H9 (cell line): ENCODE results near the gene ELFN1. TPM values are rescaled to one million over a fixed set of nuclear protein-coding genes. Genes with fewer than 3 reads are reported as not detected.

Experiments
- DNase-seq: peaks from one replicate; pipeline ENCODE4 v3.0.0-alpha.2; 2017
- H2AFZ ChIP-seq: one replicate; pipeline ENCODE4 v1.6.1; 2013; ENCODE audit warnings: mild to moderate bottlenecking, low read length, control low read depth, moderate library complexity
- H2AK5ac ChIP-seq: 2 replicates; pipeline ENCODE4 v1.6.1; 2013; ENCODE audit warnings: low read length, control low read depth, mixed read lengths; ENCODE audit not compliant: insufficient read length
- H2BK120ac ChIP-seq: one replicate; pipeline ENCODE4 v1.6.1; 2013; ENCODE audit warnings: low read depth, mild to moderate bottlenecking, low read length, control low read depth, inconsistent platforms; ENCODE audit not compliant: poor library complexity, severe bottlenecking
- H2BK12ac ChIP-seq: 2 replicates; pipeline ENCODE4 v1.6.1; 2013; ENCODE audit warnings: low read length, control low read depth, mixed read lengths, low read depth; ENCODE audit not compliant: insufficient read length
- H2BK15ac ChIP-seq: 2 replicates; pipeline ENCODE4 v1.6.1; 2013; ENCODE audit warnings: low read depth, low read length, control low read depth
- H2BK20ac ChIP-seq: one replicate; pipeline ENCODE4 v1.6.1; 2013; ENCODE audit warnings: low read depth, mild to moderate bottlenecking, low read length, control low read depth, inconsistent platforms; ENCODE audit not compliant: poor library complexity, severe bottlenecking
- H2BK5ac ChIP-seq: 2 replicates; pipeline ENCODE4 v1.6.1; 2013; ENCODE audit warnings: low read length, control low read depth, mixed read lengths; ENCODE audit not compliant: insufficient read length
- H3K14ac ChIP-seq: 2 replicates; pipeline ENCODE4 v1.6.1; 2013; ENCODE audit warnings: low read length, control low read depth; ENCODE audit not compliant: insufficient read depth
- H3K18ac ChIP-seq: 2 replicates; pipeline ENCODE4 v1.6.1; 2013; ENCODE audit warnings: low read depth, mild to moderate bottlenecking, mixed read lengths, low read length, control low read depth; ENCODE audit not compliant: insufficient read length
- H3K23ac ChIP-seq: 2 replicates; pipeline ENCODE4 v1.6.1; 2013; ENCODE audit warnings: low read length, control low read depth, mixed read lengths, low read depth; ENCODE audit not compliant: insufficient read length
- H3K23me2 ChIP-seq: 2 replicates; pipeline ENCODE4 v1.6.1; 2013; ENCODE audit warnings: low read depth, mild to moderate bottlenecking, mixed read lengths, low read length, control low read depth; ENCODE audit not compliant: insufficient read length, poor library complexity, severe bottlenecking
- H3K27ac ChIP-seq: 2 replicates; pipeline ENCODE4 v1.5.1; 2013; ENCODE audit warnings: low read length, control low read depth, mixed read lengths, low read depth; ENCODE audit not compliant: insufficient read length
- H3K27me3 ChIP-seq: 2 replicates; pipeline ENCODE4 v1.6.1; 2013; ENCODE audit warnings: low read length, control low read depth, inconsistent platforms; ENCODE audit not compliant: insufficient read depth
- H3K4ac ChIP-seq: 2 replicates; pipeline ENCODE4 v1.6.1; 2013; ENCODE audit warnings: low read depth, mild to moderate bottlenecking, control low read depth, inconsistent platforms, low read length, moderate library complexity
- H3K4me1 ChIP-seq: 2 replicates; pipeline ENCODE4 v1.6.1; 2013; ENCODE audit warnings: low read length, control low read depth, inconsistent platforms; ENCODE audit not compliant: insufficient read depth
- H3K4me2 ChIP-seq: 2 replicates; pipeline ENCODE4 v1.6.1; 2013; ENCODE audit warnings: low read length, control low read depth, mixed read lengths; ENCODE audit not compliant: insufficient read length, insufficient read depth
- H3K56ac ChIP-seq: 2 replicates; pipeline ENCODE4 v1.6.1; 2013; ENCODE audit warnings: low read depth, mild to moderate bottlenecking, mixed read lengths, low read length, control low read depth; ENCODE audit not compliant: insufficient read length
- H3K79me1 ChIP-seq: 2 replicates; pipeline ENCODE4 v1.6.1; 2013; ENCODE audit warnings: low read depth, mild to moderate bottlenecking, moderate library complexity, low read length, control low read depth, inconsistent platforms; ENCODE audit not compliant: insufficient read depth, poor library complexity, severe bottlenecking
- H3K79me2 ChIP-seq: 2 replicates; pipeline ENCODE4 v1.6.1; 2013; ENCODE audit warnings: low read length, control low read depth, inconsistent platforms; ENCODE audit not compliant: insufficient read depth
- H3K9ac ChIP-seq: 2 replicates; pipeline ENCODE4 v1.6.1; 2013; ENCODE audit warnings: low read length, control low read depth, mixed read lengths; ENCODE audit not compliant: insufficient read length; ENCODE audit errors: extremely low read depth
- H3K9me3 ChIP-seq: one replicate; pipeline ENCODE4 v1.6.1; 2013; ENCODE audit warnings: low read depth, low read length, inconsistent platforms; ENCODE audit not compliant: control insufficient read depth
- H3T11ph ChIP-seq: one replicate; pipeline ENCODE4 v1.6.1; 2013; ENCODE audit warnings: mild to moderate bottlenecking, low read length, control low read depth, inconsistent platforms
- H4K20me1 ChIP-seq: one replicate; pipeline ENCODE4 v1.6.1; 2013; ENCODE audit not compliant: control insufficient read depth, insufficient read length, insufficient read depth
- H4K5ac ChIP-seq: 2 replicates; pipeline ENCODE4 v1.6.1; 2013; ENCODE audit warnings: low read depth, mild to moderate bottlenecking, mixed read lengths, low read length, control low read depth; ENCODE audit not compliant: insufficient read length
- H4K8ac ChIP-seq: replicated peaks from 2 replicates; pipeline ENCODE4 v1.6.1; 2013; ENCODE audit warnings: low read length, control low read depth, mixed read lengths, low read depth; ENCODE audit not compliant: insufficient read length
- H4K91ac ChIP-seq: 2 replicates; pipeline ENCODE4 v1.6.1; 2013; ENCODE audit warnings: low read depth, mild to moderate bottlenecking, moderate library complexity, mixed read lengths, low read length, control low read depth; ENCODE audit not compliant: insufficient read length
- H3K27ac Mint-ChIP-seq, 3 experiments: 2 replicates in 2 of 3; 3 replicates in 1 of 3; pipeline ENCODE4 v1.8.0; 2020 to 2021; ENCODE audit warnings: mixed read lengths in 3 of 3, mild to moderate bottlenecking in 1 of 3, moderate library complexity in 1 of 3
- H3K27me3 Mint-ChIP-seq: 2 replicates; pipeline ENCODE4 v1.8.0; 2021; ENCODE audit warnings: low read depth, mild to moderate bottlenecking, moderate library complexity, mixed read lengths
- H3K36me3 Mint-ChIP-seq, 3 experiments: 2 replicates in 2 of 3; 3 replicates in 1 of 3; pipeline ENCODE4 v1.8.0; 2020 to 2021; ENCODE audit warnings: low read depth in 3 of 3, mixed read lengths in 3 of 3; ENCODE audit not compliant: insufficient read depth in 1 of 3
- H3K4me1 Mint-ChIP-seq, 2 experiments: 2 replicates each; pipeline ENCODE4 v1.8.0; 2020; ENCODE audit warnings: mixed read lengths in 2 of 2
- H3K4me3 Mint-ChIP-seq, 2 experiments: 2 replicates in 1 of 2; 3 replicates in 1 of 2; pipeline ENCODE4 v1.8.0; 2020 to 2021; ENCODE audit warnings: mild to moderate bottlenecking in 2 of 2, mixed read lengths in 2 of 2, moderate library complexity in 1 of 2
- H3K9me3 Mint-ChIP-seq, 2 experiments: 2 replicates in 1 of 2; 3 replicates in 1 of 2; pipeline ENCODE4 v1.8.0; 2020; ENCODE audit warnings: mild to moderate bottlenecking in 2 of 2, mixed read lengths in 2 of 2, moderate library complexity in 1 of 2
- CTCF ChIP-seq: fragments of 200-600 bp; sonication (generic); conservative IDR thresholded peaks from 3 replicates; pipeline ENCODE4 v1.8.0; 2021; ENCODE audit warnings: antibody characterized with exemption, mild to moderate bottlenecking
- WGBS: extraction: QIAGEN DNeasy Blood & Tissue Kit; methylation state at CpG from one replicate; pipeline ENCODE4 v1.1.7; 2013; ENCODE audit warnings: missing lambda C conversion rate, low lambda C conversion rate, mixed read lengths; ENCODE audit not compliant: insufficient read length; ENCODE audit errors: extremely low coverage; 5-methylcytosine and 5-hydroxymethylcytosine counted together
- total RNA-seq: library from RNA; stranded (reverse); gene quantifications from 2 replicates; pipeline ENCODE4 v1.2.1, GENCODE V29; 2021

Gene ELFN1
- total RNA-seq, 1 experiment from 2014 or later: 3.7 TPM

GRCh38 chr7:1667566-1668395 lies 2.3 kb upstream of the ELFN1 start:
- no peak overlapping the region for H4K8ac ChIP-seq
- H3K9ac ChIP-seq: no peak overlapping the region
- no peak overlapping the region for H2BK120ac ChIP-seq
- no CpG with 5 or more reads among the region's 77 CpGs for WGBS
- no peak overlapping the region for H3K27ac ChIP-seq
- no peak overlapping the region for H2BK12ac ChIP-seq
- H3K79me1 ChIP-seq: no peaks in the 10 kb centered on the region
- no peaks in the 10 kb centered on the region for H3K79me2 ChIP-seq
- no peak overlapping the region for H3K14ac ChIP-seq
- no peak overlapping the region for H3K56ac ChIP-seq
- no peak overlapping the region for H2AK5ac ChIP-seq
- no peaks in the 10 kb centered on the region for H3K9me3 ChIP-seq
- H3K4me3 Mint-ChIP-seq: peak overlapping the region; percentile 30 to 81; a peak in 4 of 5 replicates
- no peaks in the 10 kb centered on the region for H4K20me1 ChIP-seq
- no peak overlapping the region for H3K18ac ChIP-seq
- no peak overlapping the region for H3K27ac Mint-ChIP-seq
- no peak overlapping the region for H2BK20ac ChIP-seq
- H3K4me1 ChIP-seq: no peaks in the 10 kb centered on the region
- peaks cover 74% of the 10 kb centered on the region for H3K27me3 Mint-ChIP-seq
- H2BK5ac ChIP-seq: no peak overlapping the region
- no peak overlapping the region for H4K91ac ChIP-seq
- H3K36me3 Mint-ChIP-seq: no peaks in the 10 kb centered on the region
- no peak overlapping the region for H2AFZ ChIP-seq
- H3K23ac ChIP-seq: no peak overlapping the region
- no peaks in the 10 kb centered on the region for H3K9me3 Mint-ChIP-seq
- DNase-seq: peak; percentile 41
- H4K5ac ChIP-seq: no peak overlapping the region
- H3K27me3 ChIP-seq: peaks cover 50% of the 10 kb centered on the region; the same call in 1 of the 2 replicates
- peaks cover 20% of the 10 kb centered on the region for H3K23me2 ChIP-seq
- peaks cover 6 to 24% of the 10 kb centered on the region in 2 experiments for H3K4me1 Mint-ChIP-seq
- no peak for TF ChIP-seq CTCF
- peak overlapping the region; percentile 48 for H3K4me2 ChIP-seq
- H3T11ph ChIP-seq: no peak overlapping the region
- no peak overlapping the region for H3K4ac ChIP-seq
- H2BK15ac ChIP-seq: no peak overlapping the region
